T-helper 9 cell (primary cell): ENCODE results near the gene ABHD15.
"Not testable (repeated sequence)": the region's sequence is repeated elsewhere in the genome, so short reads cannot be mapped to it uniquely, and the experiment has no call there.

Experiments used
- DNase-seq: peaks from one replicate; pipeline ENCODE4 v3.0.0-alpha.2; 2020

The ABHD15 gene

DNA sequence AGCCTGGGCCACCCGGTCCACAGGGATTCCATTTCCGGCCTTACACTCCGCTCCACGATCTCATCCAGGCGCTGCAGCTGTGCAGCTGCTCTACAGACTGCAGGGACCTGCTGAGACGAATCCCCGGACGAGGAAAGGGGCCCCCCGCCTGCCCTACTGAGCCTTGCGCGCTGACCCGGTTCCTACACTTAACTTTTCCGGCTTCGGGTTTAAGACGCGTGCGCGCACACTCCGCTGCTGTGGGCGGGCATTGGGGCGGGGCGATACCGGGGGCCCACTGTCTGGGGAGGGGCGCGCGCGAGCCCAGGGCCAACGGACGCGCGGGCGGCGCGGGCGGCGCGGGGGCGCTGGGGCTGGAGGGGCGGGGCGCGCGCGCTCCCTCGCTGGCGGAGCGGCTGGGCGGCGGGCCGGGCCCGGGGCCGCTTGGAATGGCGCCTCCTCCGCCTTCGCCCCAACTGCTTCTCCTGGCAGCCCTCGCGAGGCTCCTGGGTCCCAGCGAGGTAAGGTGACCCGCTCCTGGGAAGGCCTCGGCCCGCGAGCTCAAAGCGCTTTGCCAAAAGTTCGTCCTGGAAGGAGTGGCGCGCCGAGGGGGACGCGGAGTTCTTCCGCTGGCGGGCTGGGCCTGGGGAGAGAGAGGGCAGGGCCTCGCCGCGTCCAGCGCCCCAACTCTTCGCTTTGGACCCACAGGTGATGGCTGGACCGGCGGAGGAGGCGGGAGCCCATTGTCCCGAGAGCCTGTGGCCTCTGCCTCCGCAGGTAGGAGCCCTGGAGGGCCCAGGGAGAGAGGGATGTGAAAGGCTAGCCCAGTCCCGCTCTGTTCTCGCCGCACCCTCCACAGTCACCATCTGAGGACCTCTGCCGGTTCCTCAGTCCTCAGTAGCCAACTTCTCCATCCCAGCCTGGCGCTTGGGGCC is 1.8 kb upstream of the ABHD15 start, which contains the start of gene TP53I13:
Gene TP53I13 (plus strand): TSS at position 371 of the 914 bp plus-strand sequence. CDS start 58 bp downstream, at position 429.
- peak; percentile 85 for DNase-seq

DNA sequence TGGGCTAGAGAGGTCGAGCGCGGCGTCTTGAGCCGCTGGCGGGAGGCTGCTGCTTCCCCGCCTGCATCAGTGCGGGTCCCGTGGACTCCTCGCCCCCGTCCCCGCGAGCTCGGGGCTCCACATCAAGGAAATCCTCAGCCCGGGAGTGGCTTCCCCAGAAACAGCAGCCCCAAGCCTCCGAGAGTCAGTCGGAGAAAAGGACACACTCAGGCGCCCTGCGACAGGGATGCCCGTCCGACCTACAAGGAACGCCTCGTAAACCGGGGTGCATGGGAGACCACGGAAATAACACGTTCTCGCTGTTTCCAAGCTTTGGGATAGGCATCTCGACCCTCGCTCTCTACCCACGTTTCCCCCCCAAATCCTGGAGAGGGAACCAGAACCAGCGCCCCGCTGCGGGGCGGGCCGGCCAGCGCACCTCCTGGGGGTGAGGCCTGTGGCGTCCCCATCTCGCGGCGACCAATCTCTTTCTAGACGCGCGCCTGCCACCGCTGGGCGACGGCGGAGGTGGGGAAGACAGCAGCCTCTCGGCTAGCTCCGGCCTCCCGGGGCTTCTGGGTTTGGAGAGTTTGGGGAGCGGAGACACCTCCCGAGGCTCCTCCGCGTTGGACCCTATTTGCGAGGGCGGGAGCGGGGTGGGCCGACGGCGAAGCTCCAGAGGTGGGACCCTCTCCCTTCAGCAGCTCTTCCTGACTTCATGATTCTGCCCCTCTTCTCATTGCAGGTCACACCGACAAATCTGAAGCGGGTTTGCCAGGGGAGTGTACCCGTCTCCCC is 905 bp upstream of the ABHD15 start:
- peak; percentile 64 for DNase-seq

DNA sequence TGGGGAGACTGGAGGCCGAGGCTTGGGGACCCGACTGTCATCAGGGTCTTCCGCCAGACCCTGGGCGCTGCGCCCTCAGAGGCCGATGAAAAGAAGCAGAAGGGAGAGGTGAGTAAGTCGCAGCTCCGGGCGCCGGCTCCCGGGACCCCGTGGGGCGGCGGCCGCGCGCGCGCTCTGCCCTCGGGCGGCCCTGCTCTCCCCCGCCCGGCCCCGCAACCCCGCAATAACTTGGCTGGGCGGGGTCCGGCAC is 392 bp upstream of the ABHD15 start:
- no peak for DNase-seq

DNA sequence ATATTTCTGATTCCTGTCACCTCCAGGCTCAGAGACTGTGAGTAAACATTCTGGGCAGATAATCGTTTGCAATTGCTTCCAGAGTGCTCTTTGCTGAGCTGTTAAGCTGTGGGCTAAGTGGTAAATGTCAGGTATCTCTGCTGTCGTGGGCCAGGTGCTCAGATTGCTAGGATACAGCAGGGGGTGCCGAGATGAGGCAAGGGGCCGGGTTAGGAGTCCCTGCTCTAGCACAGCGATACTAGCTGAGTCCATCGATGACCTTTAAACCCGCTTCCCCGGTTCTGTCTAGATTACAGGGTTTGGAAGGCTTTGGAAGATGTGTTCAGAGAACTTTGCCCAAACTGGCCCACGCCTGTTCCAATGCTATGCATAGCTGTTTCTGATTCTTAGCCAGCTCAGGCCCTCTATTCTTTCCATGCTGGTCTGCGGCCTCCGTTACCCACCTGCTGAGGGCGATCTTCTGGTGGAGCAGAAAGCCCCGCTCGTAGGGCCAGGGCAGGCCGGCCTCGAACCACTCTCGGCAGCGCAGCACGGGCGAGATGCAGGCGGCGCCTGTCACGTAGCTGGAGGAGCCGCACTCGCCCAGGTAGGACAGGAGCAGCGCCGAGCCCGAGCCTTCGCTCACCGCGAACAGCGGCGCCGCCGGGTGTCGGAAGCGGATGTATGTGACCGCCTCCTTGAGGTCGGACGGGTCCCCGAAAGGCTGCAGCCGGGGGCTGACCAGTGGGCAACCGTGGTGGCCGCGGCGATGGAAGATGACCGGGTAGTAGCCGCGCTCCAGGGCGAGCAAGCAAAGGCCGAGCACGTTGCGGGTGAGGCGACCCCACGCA is 979 bp downstream of the ABHD15 start:
- peak; percentile 46 for DNase-seq

DNA sequence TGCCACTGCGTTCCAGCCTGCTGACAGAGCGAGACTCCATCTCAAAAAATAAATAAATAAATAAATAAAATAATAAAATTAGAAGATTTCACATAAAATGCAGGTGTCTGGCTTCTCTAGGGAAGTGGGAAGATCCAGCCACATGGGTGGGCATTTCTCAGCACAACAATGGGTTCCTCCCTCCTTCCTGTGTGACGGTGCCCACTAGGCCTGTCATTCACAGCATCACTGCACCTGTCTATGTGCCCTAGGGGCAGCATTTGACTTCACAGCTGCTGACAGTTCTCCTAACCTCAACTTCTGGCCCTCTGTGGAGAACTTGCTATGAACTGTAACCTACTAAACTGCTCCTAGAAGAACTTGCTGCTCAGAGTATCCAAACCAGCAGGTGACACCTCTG is 3.0 kb downstream of the ABHD15 start:
- DNase-seq: no peak

DNA sequence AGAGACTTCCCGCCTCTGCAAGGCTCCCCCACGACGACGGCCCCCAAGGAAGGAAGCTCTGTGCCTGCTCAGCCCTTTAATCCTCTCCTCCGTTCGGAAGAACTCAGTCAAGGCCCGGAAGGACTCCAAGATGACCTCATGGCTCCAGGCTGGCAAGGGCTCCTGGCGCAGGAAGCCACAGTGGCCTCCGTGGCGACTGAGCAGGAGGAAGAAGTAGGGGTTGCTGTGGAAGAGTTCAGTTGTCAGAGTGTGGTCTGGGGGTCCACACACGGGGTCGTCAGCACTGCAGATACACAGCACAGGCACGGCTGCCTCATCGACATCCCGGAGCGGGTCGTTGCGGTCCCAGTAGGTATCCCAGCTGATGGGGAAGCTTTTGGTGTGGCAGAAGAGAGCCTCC is 4.2 kb downstream of the ABHD15 start:
- no peak for DNase-seq

DNA sequence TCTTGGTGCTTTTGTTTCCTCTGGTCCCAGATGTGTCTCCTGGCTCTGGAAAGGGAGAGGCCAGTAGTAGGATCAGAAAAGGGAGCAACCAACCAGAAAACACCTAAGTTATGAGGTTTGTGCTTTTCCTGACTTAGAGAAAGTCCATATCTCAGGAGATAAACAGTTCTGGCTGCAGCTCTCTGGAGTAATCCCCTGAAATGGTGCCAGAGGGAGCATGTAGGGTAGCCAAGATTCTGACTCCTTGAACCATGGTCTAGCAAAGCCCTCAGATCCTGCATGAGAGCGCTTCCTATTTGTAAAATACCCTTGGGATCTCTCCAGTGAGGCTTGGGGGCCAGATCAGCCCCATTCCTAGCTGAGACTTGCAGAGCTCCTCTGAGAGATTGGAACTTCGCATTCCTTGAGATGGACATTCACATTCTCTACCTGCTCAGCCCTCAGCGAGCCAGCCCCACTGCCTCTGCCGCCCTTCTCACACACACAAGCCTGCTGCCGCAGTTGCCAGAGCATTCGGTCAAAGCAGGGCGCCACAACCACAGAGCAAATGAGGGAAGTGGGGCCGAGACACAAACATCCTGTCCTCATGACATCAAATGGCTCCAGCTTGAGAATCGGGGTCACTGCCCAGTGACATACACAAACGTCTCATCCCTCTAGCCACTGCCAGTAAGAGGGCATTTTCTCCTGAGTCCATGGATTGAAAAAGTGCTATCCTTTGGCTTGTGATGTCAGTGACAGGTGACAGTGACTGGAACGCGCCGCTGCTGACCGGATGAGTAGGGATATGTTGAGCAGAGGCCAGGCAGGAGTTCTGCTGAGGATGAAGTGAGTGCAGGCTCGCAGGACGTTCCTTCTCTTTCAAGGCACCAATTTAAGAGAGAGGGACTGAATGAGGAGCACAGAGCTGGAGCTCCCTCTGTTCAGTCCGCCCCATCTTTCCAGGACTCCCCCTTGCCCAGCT is 5.0 kb downstream of the ABHD15 start:
- DNase-seq: no peak

DNA sequence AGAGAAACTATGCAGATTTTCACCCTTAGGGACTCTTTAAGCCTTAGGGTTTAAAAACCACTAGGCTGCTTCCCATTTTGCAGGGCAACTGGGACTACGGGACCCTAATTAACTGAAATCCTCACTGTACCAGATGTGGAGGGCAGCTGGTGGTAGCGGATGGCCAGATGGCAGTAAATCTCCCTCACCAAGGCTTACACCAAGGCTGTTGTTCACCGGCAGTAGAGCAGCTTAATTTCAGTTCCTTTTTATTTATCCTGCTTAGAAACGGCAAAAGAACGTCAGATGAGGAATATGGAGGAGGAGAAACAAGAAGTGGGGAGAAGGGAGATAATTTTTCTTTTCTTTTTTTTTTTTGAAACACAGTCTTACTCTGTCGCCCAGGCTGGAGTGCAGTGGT is 6.5 kb downstream of the ABHD15 start:
- no peak for DNase-seq

DNA sequence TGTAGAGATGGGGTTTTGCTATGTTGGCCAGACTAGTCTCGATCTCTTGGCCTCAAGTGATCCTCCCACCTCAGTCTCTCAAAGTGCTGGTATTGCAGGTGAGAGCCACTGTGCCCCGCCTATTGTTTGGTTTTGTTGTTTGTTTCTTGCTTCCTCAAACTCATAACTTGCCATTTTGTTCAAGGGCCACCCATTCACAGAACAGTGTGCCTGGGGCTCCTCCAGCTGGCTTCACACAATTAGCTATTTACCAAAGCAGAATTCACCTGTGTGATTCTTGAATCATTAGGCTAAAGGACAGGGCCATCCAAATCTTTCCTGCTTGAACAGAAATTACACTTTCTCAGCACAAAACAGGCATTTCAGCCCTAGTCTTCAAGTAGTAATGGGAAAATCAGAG is 7.2 kb downstream of the ABHD15 start:
- DNase-seq: no peak

DNA sequence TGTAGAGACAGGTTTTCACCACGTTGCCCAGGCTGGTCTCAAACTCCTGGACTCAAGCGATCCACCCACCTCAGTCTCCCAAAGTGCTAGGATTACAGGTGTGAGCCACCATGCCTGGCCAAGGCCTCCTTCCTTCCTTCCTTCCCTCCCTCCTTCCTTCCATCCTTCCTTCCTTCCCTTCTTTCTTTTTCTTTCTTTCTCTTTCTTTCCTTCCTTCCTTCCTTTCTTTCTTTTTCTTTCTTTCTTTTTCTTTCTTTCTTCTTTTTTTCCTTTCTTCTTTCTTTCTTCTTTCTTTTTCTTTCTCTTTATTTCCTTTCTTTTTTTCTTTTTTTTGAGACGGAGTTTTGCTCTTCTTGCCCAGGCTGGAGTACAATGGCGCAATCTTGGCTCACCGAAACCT is 8.7 kb downstream of the ABHD15 start:
- DNase-seq: not testable (repeated sequence)

DNA sequence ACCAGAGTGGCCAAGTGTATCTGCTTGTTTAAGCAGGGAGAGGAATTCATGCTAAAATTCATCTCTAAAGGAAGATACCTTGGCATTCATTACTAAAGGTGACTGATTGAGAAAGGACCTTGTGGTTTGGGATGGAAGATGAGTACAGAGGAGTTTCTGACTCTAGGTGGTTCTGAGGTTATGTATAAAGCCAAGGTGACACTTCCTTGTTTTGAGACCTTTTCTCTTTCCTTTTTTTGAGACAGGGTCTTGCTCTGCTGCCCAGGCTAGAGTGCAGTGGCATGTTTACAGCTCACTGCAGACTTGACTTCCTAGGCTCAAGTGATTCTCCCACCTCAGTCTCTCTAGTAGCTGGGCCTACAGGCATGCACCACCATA is 9.1 kb downstream of the ABHD15 start:
- DNase-seq: no peak

DNA sequence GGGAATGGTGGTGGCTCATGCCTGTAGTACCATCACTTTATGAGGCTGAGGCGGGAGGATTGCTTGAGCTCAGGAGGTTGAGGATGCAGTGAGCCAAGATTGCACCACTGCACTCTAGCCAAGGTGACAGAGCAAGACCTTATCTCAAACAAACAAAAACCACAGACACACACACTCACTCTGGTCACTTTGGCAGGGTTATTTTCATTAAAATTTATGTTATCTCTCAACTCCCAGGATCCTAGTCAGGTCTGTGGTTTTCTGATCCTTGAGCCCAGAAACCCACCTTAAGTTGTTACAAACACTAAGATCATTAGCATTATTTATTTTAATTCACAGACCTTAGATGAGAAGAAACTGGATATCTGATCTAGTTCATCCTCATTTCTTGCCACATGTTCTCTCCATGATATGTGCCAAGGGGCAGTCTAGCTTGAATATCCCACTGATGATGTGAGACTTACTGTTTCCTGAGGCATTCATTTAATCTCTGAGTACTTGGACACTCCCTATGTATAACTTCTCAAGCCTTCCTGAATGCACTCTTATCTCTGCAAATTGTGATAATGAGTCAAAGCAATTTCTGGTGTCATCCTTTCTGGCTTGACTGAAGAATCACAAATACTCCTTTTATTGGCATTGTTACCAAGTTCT is 9.6 kb downstream of the ABHD15 start:
- no peak for DNase-seq

DNA sequence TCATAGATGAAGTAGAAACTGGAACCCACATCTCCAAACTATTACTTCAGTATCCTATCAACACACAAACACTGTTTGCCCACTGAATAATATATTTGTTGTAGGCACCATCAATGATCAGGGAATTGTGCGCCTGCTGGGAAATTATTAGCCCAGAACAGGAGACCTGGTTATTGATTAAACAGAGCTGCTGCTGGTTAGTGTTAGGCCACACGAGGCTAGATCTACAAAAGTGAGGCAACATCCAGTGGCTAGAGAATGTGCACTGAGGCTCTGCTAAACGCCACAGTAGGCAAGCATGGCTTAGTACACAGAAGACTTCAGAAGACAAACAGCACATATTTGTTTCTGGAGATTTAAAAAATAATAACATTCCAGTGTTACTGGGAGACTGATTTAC is 11.0 kb downstream of the ABHD15 start:
- no peak for DNase-seq

DNA sequence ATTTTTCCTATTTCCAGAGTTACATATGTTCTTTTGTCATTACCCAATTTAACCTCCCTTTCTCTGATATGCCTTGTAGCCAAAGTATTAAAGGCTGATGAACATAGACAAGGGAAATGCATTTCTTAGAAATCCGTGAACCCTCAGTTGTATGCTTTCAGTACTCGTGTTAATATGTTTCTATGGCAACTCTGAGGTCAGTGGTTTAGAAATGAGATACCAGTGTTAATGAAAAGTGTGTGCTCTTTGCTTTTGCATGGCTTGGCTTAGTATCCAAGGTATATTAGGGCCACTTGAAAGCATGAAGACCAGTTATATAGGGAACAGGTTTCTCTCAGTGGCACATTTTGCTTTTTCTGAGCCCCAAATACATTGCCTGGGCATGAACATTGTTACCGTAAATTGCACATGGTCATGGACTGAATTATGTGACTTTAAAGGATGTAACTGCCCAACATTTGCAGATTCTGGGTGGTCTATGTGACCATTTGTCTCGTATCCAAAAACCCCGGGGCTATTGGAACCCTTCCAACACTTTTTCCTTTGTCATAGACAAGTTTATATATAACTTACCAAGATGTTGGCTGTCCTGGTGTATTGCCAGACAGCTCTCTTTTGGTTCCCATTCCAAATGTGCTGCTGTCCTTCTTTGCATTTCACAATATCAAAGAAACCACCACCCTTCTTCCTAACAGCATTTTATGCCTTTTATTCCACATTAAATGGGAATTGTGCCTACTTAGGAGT is 17.5 kb downstream of the ABHD15 start:
- DNase-seq: no peak

DNA sequence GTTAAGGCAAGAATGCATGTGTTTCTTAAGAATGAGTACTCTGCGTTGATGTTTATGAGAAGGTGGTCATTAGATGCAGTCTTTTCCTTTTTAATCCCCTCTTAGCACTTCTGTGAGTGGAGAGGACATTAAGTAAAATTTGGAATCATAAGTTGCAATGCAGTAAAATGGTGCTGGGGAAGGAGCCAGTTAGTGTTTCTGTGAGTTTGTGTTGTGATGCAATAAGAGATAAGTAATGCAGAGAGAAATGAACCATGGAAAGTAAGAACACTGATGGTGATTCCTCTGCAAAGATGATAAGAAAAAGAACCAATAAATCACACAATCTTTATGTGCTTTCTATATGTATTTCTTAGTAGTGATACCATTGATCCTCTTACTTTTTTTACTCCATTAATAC is 20.0 kb downstream of the ABHD15 start:
- DNase-seq: no peak

DNA sequence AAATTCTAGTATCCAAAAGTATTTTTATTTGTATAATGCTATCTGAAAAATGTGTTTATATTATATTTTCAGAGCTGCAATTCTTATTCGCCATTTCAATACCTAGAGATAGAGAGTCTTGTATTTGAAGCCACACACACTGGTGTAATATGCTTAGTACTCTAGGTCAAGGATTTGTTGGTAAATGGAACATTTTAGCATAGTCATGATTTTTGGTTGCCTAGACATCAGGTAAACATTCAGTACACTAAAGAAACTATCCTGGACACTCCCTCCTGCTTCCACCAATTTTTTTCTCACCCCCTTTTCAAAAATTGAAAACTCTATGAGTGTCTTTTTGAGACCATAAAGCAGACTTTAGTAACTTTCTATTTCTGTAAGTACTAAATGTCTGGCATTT is 20.8 kb downstream of the ABHD15 start:
- no peak for DNase-seq

DNA sequence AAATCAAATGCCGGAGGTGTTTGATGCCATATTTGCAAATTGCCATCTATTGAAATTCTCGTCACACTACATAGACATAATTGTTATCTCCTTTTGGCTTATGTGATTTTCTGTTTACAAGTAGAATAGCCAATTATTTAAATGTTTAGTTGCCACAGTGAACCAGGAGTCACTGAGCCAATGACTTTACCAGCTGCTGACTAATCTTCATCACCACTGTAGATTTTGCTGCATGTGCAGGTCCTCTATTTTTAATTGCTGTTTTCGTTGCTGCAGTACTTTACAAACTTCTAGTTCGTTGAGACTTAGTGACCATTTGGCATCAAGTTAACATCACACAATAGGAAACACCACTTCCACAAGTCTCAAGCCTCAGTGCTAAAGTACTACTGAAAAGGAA is 22.8 kb downstream of the ABHD15 start:
- DNase-seq: no peak

DNA sequence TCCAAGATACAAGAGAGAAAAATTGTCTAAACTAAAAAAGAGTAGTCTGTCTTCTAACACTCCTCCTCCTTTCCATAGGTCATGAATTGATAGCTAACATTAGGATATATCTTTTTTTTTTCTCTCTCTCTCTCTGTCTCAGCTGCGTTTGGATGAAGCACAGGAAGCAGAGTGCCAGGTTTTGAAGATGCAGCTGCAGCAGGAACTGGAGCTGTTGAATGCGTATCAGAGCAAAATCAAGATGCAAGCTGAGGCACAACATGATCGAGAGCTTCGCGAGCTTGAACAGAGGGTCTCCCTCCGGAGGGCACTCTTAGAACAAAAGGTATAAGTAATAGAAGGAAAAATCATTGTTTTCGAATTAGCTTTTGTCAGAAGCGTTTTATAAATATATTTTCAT is 32.9 kb downstream of the ABHD15 start:
- DNase-seq: no peak

DNA sequence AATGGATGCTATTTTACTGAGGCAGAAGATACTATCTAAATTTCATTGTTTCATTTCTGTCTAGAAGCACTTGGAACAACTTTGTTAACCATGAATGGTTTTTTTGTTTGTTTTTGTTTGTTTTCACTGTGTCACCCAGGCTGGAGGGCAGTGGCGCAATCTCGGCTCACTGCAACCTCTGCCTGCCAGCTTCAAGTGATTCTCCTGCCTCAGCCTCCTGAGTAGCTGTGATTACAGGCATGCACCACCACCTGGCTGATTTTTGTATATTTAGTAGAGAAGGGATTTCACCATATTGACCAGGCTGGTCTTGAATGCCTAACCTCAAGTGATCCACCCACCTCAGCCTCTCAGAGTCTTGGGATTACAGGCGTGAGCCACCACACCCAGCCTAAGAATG is 40.5 kb downstream of the ABHD15 start:
- no peak for DNase-seq

DNA sequence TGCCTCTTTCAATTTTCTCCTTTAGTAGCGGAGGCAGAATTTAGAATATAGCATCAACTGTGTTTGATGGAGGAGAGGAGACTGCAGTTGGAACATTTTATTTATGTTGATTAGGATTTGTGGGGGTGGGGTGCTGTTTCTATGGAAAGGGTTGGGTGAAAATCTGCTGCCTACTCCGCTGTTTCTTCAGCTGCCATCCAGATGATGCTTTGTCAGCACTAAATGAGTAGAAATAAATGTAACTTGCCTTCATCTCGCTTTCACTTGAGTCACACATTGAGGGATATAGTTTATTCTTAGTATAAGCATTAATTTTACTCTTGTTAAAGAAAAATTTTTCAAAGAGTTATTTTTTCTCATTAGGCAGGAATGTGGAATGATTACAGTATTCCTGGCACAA is 42.1 kb downstream of the ABHD15 start:
- no peak for DNase-seq

DNA sequence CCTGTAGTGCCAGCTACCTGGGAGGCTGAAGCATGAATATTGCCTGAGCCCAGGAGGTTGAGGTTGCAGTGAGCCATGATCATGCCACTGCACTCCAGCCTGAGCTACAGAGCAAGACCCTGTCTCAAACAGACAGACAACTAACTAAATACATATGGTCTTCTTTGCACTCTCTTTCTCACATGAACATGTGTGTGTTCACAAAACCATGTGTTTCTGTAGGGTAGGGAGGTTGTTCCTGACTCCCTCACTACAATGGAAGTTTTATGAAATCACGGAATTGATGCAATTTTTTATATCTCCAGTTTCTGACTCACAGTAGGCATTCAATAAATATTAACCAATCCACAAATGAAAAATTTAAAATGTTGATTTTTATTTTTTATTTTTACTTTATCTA is 48.5 kb downstream of the ABHD15 start:
- DNase-seq: no peak
